HepG2 (cell line): Measurements from ENCODE around the gene TLDC2. TPM values are rescaled to one million over a fixed set of nuclear protein-coding genes. Genes with fewer than 3 reads are reported as not detected.

Experiments
- ARHGAP35 ChIP-seq: sonication (generic); formaldehyde crosslinking; IDR thresholded peaks from 2 replicates; pipeline ENCODE4 v1.9.0; 2022; ENCODE audit warnings: mild to moderate bottlenecking, inconsistent platforms, moderate library complexity, missing genetic modification reagents, borderline replicate concordance
- HNRNPUL1 ChIP-seq: fragments of 200-400 bp; formaldehyde crosslinking; IDR thresholded peaks from 2 replicates; pipeline ENCODE4 v1.6.1; 2017; ENCODE audit warnings: low read depth, mild to moderate bottlenecking, low read length, moderate library complexity
- MAZ ChIP-seq, 2 experiments: sonication (generic) in 1 of 2; formaldehyde crosslinking in 1 of 2; IDR thresholded peaks; 2 replicates each; pipeline versions ENCODE4 v1.5.0 to v1.6.1; 2012 to 2020; ENCODE audit warnings: low read depth in 2 of 2, mild to moderate bottlenecking in 2 of 2, borderline replicate concordance in 1 of 2, improper control_type of control experiment in 1 of 2, low read length in 1 of 2, missing genetic modification reagents in 1 of 2, moderate library complexity in 1 of 2
- NFKB2 ChIP-seq: sonication (generic); formaldehyde crosslinking; IDR thresholded peaks from 2 replicates; pipeline ENCODE4 v1.4.0; 2020; ENCODE audit warnings: missing genetic modification reagents, borderline replicate concordance
- PPARG ChIP-seq: conservative IDR thresholded peaks from 2 replicates; pipeline ENCODE4 v1.6.1; 2016; ENCODE audit warnings: missing biosample characterization, missing genetic modification reagents
- polyA plus RNA-seq, 8 experiments: library from polyadenylated mRNA; depleted of rRNA in 3 of 8; stranded (reverse) in 7 of 8; unstranded in 1 of 8; fragments of >200 nt; fragmentation: Illumina TruSeq in 4 of 8; extraction: Trizol in 4 of 8; gene quantifications; 2 replicates each; pipeline versions ENCODE4 v1.2.1 to v1.2.3, GENCODE V29; 2011 to 2016; ENCODE audit warnings: low read depth in 4 of 8, missing spikeins in 1 of 8, mixed read lengths in 1 of 8; ENCODE audit not compliant: insufficient read depth in 1 of 8
- total RNA-seq, 5 experiments: library from RNA; depleted of rRNA; stranded (reverse); fragments of >200 nt; fragmentation: Illumina TruSeq; extraction: Trizol; gene quantifications; 2 replicates each; pipeline ENCODE4 v1.2.3, GENCODE V29; 2016; ENCODE audit warnings: low read depth in 1 of 5
- TF ChIP-seq, protein P1 (sequence below): sonication (generic); formaldehyde crosslinking; IDR thresholded peaks from 2 replicates; pipeline ENCODE4 v1.8.1; 2023; ENCODE audit warnings: mild to moderate bottlenecking, inconsistent platforms, moderate library complexity, missing genetic modification reagents, borderline replicate concordance
- TF ChIP-seq, protein P2 (sequence below): IDR thresholded peaks from 2 replicates; pipeline ENCODE4 v1.6.1; 2016; ENCODE audit warnings: low read depth, control low read depth
- TF ChIP-seq, protein P3 (sequence below): sonication (generic); formaldehyde crosslinking; IDR thresholded peaks from 2 replicates; pipeline ENCODE4 v1.4.0; 2020; ENCODE audit warnings: mild to moderate bottlenecking, missing genetic modification reagents
- TF ChIP-seq, protein P4 (sequence below): sonication (generic); formaldehyde crosslinking; IDR thresholded peaks from 2 replicates; pipeline ENCODE4 v1.4.0; 2020; ENCODE audit warnings: mild to moderate bottlenecking, missing genetic modification reagents

Gene TLDC2
- total and polyA plus RNA-seq, 2 of the 13 experiments (the other 11 are each of a cell fraction or from before 2014, with no cell fraction given) = 1.5 to 1.6 TPM

DNA sequence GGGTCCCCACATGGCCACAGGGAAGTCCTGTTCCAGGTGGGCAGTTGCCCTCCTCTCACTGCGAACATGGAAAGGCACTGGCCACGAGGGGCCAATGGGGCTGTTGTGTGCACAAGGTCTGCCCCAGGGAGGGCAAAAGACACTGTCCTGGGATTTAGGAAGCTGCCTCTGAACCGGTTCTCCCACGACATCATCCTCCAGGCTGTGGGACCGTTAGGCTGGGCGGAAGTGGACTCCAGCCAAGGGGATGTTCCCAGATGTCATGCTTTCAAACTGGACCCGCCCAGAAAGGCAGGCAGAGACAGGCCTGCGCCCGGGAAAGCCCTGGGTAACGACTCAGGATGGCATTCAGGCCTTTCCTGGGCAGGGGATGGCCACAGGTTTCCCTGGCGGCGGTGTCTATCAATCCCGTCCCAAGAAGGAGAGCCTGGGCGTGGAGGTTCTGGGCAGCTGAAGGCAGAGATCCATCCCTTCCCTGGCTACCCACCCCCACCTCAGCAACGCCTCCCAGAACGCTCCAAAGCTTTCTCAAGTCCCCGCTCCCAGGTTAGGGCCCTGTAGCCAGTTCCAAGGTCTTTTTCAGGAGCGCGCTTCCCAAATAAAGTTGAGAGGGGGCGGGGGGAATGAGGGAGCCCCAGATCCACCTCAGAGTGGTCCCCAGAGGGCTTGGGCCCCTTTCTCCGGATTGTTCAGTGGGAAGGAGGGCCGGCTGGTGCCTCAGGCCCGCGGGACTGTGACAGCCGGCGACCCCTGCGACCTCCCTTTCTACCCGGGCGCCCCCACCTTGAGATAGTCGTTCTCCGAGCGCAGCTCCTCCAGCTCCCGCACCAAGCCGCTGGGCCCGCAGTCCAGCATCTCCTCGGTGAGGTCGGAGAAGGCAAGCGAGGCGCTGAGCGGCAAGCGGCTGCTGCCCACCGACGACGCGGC is 13.8 kb upstream of the TLDC2 start (continued):
- TF ChIP-seq, protein P1, sequence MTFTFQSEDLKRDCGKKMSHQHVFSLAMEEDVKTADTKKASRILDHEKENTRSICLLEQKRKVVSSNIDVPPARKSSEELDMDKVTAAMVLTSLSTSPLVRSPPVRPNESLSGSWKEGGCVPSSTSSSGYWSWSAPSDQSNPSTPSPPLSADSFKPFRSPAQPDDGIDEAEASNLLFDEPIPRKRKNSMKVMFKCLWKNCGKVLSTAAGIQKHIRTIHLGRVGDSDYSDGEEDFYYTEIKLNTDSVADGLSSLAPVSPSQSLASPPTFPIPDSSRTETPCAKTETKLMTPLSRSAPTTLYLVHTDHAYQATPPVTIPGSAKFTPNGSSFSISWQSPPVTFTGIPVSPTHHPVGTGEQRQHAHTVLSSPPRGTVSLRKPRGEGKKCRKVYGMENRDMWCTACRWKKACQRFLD (CRISPR knock-in tag) = 0 out of 2 replicates have a peak, but pooled peaks have one; percentile 16
- TF ChIP-seq, protein P2, sequence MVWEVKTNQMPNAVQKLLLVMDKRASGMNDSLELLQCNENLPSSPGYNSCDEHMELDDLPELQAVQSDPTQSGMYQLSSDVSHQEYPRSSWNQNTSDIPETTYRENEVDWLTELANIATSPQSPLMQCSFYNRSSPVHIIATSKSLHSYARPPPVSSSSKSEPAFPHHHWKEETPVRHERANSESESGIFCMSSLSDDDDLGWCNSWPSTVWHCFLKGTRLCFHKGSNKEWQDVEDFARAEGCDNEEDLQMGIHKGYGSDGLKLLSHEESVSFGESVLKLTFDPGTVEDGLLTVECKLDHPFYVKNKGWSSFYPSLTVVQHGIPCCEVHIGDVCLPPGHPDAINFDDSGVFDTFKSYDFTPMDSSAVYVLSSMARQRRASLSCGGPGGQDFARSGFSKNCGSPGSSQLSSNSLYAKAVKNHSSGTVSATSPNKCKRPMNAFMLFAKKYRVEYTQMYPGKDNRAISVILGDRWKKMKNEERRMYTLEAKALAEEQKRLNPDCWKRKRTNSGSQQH (CRISPR knock-in tag) = peak; percentile 53; the same call in 1 of the 2 replicates
- TF ChIP-seq MAZ (IDR thresholded peaks at IDR 0.05; ENCODE audit: borderline replicate concordance, low read depth, low read length) (no peak), MAZ (CRISPR knock-in tag; IDR thresholded peaks at IDR 0.05; ENCODE audit: low read depth) (peak; percentile 53), HNRNPUL1 (no peak), NFKB2 (CRISPR knock-in tag) (peak; percentile 49; the same call in 1 of the 2 replicates), ARHGAP35 (CRISPR knock-in tag) (peak; percentile 49; the same call in 1 of the 2 replicates), PPARG (CRISPR knock-in tag) (0 out of 2 replicates have a peak, but pooled peaks have one; percentile 39)
- TF ChIP-seq, protein P3, sequence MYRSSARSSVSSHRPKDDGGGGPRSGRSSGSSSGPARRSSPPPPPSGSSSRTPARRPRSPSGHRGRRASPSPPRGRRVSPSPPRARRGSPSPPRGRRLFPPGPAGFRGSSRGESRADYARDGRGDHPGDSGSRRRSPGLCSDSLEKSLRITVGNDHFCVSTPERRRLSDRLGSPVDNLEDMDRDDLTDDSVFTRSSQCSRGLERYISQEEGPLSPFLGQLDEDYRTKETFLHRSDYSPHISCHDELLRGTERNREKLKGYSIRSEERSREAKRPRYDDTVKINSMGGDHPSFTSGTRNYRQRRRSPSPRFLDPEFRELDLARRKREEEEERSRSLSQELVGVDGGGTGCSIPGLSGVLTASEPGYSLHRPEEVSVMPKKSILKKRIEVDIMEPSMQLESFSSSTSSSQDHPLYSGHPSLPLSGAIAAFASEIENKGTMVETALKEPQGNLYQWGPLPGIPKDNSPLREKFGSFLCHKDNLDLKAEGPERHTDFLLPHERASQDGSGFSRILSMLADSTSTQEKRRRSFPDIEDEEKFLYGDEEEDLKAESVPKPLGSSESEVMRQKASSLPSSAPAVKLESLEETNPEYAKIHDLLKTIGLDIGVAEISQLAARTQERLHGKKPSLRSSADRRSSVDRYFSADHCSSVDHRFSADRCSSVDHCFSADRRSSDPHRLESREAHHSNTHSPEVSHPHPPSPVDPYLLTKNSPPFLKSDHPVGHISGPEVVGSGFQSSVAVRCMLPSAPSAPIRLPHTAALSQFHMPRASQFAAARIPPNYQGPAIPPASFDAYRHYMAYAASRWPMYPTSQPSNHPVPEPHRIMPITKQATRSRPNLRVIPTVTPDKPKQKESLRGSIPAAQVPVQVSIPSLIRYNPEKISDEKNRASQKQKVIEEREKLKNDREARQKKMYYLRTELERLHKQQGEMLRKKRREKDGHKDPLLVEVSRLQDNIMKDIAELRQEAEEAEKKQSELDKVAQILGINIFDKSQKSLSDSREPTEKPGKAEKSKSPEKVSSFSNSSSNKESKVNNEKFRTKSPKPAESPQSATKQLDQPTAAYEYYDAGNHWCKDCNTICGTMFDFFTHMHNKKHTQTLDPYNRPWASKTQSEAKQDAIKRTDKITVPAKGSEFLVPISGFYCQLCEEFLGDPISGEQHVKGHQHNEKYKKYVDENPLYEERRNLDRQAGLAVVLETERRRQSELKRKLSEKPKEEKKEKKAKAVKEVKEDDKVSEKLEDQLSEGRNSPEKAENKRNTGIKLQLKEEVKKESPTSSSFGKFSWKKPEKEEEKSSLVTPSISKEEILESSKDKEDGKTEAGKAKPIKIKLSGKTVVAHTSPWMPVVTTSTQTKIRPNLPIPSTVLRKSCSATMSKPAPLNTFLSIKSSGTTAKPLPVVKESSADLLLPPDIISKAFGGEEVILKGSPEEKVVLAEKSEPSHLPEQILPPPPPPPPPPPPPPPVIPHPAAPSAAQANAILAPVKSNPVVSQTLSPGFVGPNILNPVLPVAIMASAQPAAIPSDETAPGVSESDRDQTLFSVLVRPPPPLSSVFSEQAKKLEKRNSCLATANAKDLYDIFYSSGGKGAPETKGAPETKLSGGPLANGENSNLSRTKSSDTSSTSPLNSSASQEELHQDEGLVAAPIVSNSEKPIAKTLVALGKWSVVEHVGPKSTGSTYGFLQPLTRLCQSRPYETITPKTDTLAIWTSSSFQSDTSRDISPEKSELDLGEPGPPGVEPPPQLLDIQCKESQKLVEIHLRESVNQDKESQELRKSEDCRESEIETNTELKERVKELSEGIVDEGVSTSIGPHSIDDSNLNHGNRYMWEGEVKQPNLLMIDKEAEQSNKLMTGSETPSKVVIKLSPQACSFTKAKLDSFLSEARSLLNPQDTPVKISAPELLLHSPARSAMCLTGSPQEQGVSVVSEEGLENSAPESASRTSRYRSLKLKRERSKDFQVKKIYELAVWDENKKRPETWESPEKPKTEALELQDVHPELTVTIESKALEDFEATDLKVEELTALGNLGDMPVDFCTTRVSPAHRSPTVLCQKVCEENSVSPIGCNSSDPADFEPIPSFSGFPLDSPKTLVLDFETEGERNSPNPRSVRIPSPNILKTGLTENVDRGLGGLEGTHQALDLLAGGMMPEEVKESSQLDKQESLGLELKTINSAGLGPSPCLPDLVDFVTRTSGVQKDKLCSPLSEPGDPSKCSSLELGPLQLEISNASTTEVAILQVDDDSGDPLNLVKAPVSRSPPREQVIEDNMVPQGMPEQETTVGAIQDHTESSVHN (CRISPR knock-in tag) = no peak
- TF ChIP-seq, protein P4, sequence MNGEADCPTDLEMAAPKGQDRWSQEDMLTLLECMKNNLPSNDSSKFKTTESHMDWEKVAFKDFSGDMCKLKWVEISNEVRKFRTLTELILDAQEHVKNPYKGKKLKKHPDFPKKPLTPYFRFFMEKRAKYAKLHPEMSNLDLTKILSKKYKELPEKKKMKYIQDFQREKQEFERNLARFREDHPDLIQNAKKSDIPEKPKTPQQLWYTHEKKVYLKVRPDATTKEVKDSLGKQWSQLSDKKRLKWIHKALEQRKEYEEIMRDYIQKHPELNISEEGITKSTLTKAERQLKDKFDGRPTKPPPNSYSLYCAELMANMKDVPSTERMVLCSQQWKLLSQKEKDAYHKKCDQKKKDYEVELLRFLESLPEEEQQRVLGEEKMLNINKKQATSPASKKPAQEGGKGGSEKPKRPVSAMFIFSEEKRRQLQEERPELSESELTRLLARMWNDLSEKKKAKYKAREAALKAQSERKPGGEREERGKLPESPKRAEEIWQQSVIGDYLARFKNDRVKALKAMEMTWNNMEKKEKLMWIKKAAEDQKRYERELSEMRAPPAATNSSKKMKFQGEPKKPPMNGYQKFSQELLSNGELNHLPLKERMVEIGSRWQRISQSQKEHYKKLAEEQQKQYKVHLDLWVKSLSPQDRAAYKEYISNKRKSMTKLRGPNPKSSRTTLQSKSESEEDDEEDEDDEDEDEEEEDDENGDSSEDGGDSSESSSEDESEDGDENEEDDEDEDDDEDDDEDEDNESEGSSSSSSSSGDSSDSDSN (CRISPR knock-in tag) = peak; percentile 87
